ENCODE results near the gene PRKN.

DNA sequence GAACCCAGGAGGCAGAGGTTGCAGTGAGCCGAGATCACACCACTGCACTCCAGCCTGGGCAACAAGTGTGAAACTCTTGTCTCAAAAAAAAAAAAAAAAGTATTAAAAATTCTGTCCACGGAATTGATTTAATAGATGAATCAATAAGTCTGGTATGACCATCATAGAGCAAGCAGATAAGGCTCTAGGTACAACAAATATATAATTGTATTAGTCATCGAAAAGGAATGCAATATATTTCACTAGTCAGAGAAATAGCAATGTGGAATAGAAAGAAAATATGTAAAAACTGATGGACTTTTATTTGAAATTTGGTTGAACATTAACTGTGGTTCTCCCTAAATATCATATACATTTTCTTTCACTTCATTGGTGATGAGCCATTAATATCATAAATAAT, 976.9 kb downstream of the PRKN start:
- TF ChIP-seq, protein P1, sequence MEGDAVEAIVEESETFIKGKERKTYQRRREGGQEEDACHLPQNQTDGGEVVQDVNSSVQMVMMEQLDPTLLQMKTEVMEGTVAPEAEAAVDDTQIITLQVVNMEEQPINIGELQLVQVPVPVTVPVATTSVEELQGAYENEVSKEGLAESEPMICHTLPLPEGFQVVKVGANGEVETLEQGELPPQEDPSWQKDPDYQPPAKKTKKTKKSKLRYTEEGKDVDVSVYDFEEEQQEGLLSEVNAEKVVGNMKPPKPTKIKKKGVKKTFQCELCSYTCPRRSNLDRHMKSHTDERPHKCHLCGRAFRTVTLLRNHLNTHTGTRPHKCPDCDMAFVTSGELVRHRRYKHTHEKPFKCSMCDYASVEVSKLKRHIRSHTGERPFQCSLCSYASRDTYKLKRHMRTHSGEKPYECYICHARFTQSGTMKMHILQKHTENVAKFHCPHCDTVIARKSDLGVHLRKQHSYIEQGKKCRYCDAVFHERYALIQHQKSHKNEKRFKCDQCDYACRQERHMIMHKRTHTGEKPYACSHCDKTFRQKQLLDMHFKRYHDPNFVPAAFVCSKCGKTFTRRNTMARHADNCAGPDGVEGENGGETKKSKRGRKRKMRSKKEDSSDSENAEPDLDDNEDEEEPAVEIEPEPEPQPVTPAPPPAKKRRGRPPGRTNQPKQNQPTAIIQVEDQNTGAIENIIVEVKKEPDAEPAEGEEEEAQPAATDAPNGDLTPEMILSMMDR (IDR thresholded peaks at IDR 0.05) = no peak
- TF ChIP-seq POLR2A (IDR thresholded peaks at IDR 0.05) = no peak
